Astrocyte (in vitro differentiated cells and primary cell): ENCODE results near the gene HSF4. TPM values are rescaled to one million over a fixed set of nuclear protein-coding genes. Genes with fewer than 3 reads are reported as not detected.
A peak's percentile ranks its signal among the peaks of the same experiment; 100 is the strongest.

Experiments used
- DNase-seq: peaks from one replicate; pipeline ENCODE4 v3.0.0-alpha.2; 2010; ENCODE audit warnings: low read depth
- FAIRE-seq: peaks from 2 replicates; lab custom pipeline; 2011; peaks lifted over from hg19 to GRCh38; lab: Jason Lieb, UNC
- H2AFZ ChIP-seq: 2 replicates; pipeline ENCODE4 v1.6.0; 2012; ENCODE audit warnings: low read depth, low read length, inconsistent platforms
- H3K27ac ChIP-seq: 2 replicates; pipeline ENCODE4 v1.5.1; 2011; ENCODE audit warnings: low read depth, low read length, inconsistent platforms
- H3K27me3 ChIP-seq: 2 replicates; pipeline ENCODE4 v1.6.0; 2011; ENCODE audit warnings: low read length, inconsistent platforms; ENCODE audit not compliant: insufficient read depth
- H3K36me3 ChIP-seq: 2 replicates; pipeline ENCODE4 v1.5.1; 2011; ENCODE audit warnings: low read length, inconsistent platforms; ENCODE audit not compliant: insufficient read depth
- H3K4me1 ChIP-seq: 2 replicates; pipeline ENCODE4 v1.5.1; 2011; ENCODE audit warnings: low read length, inconsistent platforms; ENCODE audit not compliant: insufficient read depth
- H3K4me2 ChIP-seq: 2 replicates; pipeline ENCODE4 v1.6.0; 2012; ENCODE audit warnings: low read length, inconsistent platforms
- H3K4me3 ChIP-seq: 2 replicates; pipeline ENCODE4 v1.5.1; 2011; ENCODE audit warnings: low read depth, mild to moderate bottlenecking, low read length, inconsistent platforms; ENCODE audit not compliant: insufficient read depth
- H3K79me2 ChIP-seq: 2 replicates; pipeline ENCODE4 v1.6.0; 2012; ENCODE audit warnings: mild to moderate bottlenecking, low read length, inconsistent platforms; ENCODE audit not compliant: insufficient read depth
- H3K9ac ChIP-seq: 2 replicates; pipeline ENCODE4 v1.6.0; 2012; ENCODE audit warnings: mild to moderate bottlenecking, low read length, inconsistent platforms
- H3K9me3 ChIP-seq: 2 replicates; pipeline ENCODE4 v1.5.1; 2012; ENCODE audit warnings: low read depth, mild to moderate bottlenecking, low read length, inconsistent platforms; ENCODE audit not compliant: insufficient read depth
- H4K20me1 ChIP-seq: 2 replicates; pipeline ENCODE4 v1.6.0; 2012; ENCODE audit warnings: low read length, inconsistent platforms; ENCODE audit not compliant: insufficient read depth
- H3K27ac Mint-ChIP-seq: one replicate; pipeline ENCODE4 v1.8.0; 2021; ENCODE audit warnings: mild to moderate bottlenecking, mixed read lengths; ENCODE audit not compliant: unreplicated experiment
- H3K27me3 Mint-ChIP-seq: one replicate; pipeline ENCODE4 v1.8.0; 2021; ENCODE audit warnings: low read depth, mixed read lengths; ENCODE audit not compliant: unreplicated experiment
- H3K36me3 Mint-ChIP-seq: one replicate; pipeline ENCODE4 v1.8.0; 2021; ENCODE audit warnings: low read depth, mixed read lengths; ENCODE audit not compliant: unreplicated experiment
- H3K4me1 Mint-ChIP-seq: one replicate; pipeline ENCODE4 v1.8.0; 2021; ENCODE audit warnings: low read depth, mixed read lengths; ENCODE audit not compliant: unreplicated experiment
- H3K4me3 Mint-ChIP-seq: one replicate; pipeline ENCODE4 v1.8.0; 2021; ENCODE audit warnings: mild to moderate bottlenecking, moderate library complexity, mixed read lengths; ENCODE audit not compliant: unreplicated experiment
- H3K9me3 Mint-ChIP-seq: one replicate; pipeline ENCODE4 v1.8.0; 2021; ENCODE audit warnings: mild to moderate bottlenecking, mixed read lengths; ENCODE audit not compliant: unreplicated experiment
- CTCF ChIP-seq: IDR thresholded peaks from 2 replicates; pipeline ENCODE4 v1.5.1; 2011; ENCODE audit warnings: low read depth, mild to moderate bottlenecking, inconsistent platforms, low read length, moderate library complexity; ENCODE audit not compliant: insufficient read depth
- EZH2 ChIP-seq: IDR thresholded peaks from 2 replicates; pipeline ENCODE4 v1.6.1; 2012; ENCODE audit warnings: mild to moderate bottlenecking, low read length, inconsistent platforms; ENCODE audit not compliant: insufficient read depth
- total RNA-seq: library from RNA; stranded (reverse); gene quantifications from 2 replicates; pipeline ENCODE4 v1.2.1, GENCODE V29; 2021

The HSF4 gene
- total RNA-seq, 1 donor from 2014 or later, result 4.5 TPM

GRCh38 chr16:67166110-67166547 is 1.6 kb downstream of the HSF4 start:
- FAIRE-seq (no peak), DNase-seq (no peak)
- H3K27ac Mint-ChIP-seq, result no peak overlapping the region
- TF ChIP-seq EZH2 (no peak), CTCF (no peak)
- peaks cover 10% of the 10 kb centered on the region for H3K4me1 Mint-ChIP-seq
- no peak overlapping the region for H3K4me2 ChIP-seq
- peaks cover 5% of the 10 kb centered on the region for H3K9me3 Mint-ChIP-seq
- H3K27me3 Mint-ChIP-seq, result peaks cover 52% of the 10 kb centered on the region
- peaks cover 31% of the 10 kb centered on the region for H4K20me1 ChIP-seq
- H3K4me3 ChIP-seq, result no peak overlapping the region
- no peaks in the 10 kb centered on the region for H3K79me2 ChIP-seq
- H3K36me3 ChIP-seq, result no peaks in the 10 kb centered on the region
- H3K4me3 Mint-ChIP-seq, result no peak overlapping the region
- peaks cover 2% of the 10 kb centered on the region for H3K36me3 Mint-ChIP-seq
- H3K9me3 ChIP-seq, result no peaks in the 10 kb centered on the region
- H3K27me3 ChIP-seq, result peaks cover 68% of the 10 kb centered on the region
- H3K4me1 ChIP-seq, result peaks cover 29% of the 10 kb centered on the region
- H3K27ac ChIP-seq, result no peak overlapping the region
- H2AFZ ChIP-seq, result no peak overlapping the region
- no peak overlapping the region for H3K9ac ChIP-seq

DNA sequence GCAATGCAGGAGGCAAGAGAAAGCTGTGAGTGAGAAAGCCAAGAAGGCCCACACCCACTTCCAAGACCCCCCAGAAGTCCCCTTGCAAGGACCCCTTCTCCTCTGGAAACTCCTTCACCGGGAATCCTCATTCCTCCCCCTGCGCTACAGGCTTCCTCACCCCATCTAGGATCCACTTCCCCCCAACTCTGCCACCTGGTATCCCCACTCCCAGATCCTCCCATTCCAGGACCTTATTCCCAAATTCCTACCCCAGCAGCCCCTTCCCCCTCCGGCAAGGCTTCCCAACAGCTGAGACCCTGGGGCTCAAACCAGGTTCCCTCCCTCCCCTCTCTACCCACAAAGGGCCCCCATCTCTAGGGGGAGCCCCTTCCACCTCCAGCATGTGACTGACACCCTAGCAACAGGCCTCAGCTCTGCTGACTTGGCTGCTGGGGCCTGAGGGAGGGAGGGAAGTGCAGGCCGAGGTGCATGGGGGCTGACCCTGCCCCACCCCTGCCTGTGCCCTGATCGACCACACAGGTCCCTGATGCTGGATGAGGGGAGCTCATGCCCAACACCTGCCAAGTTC is 2.1 kb downstream of the HSF4 start:
- no peak overlapping the region for H3K27ac ChIP-seq
- H3K36me3 ChIP-seq, result no peaks in the 10 kb centered on the region
- no peaks in the 10 kb centered on the region for H3K79me2 ChIP-seq
- DNase-seq, result no peak
- Mint-ChIP-seq H3K4me3 (no peak overlapping the region), H3K4me1 (peaks cover 16% of the 10 kb centered on the region), H3K36me3 (peaks cover 4% of the 10 kb centered on the region), H3K27ac (no peak overlapping the region), H3K9me3 (peaks cover 5% of the 10 kb centered on the region), H3K27me3 (peaks cover 51% of the 10 kb centered on the region)
- H2AFZ ChIP-seq, result no peak overlapping the region
- TF ChIP-seq CTCF (no peak), EZH2 (peak; percentile 39)
- H3K4me2 ChIP-seq, result no peak overlapping the region
- H3K4me1 ChIP-seq, result peaks cover 34% of the 10 kb centered on the region
- no peak overlapping the region for H3K4me3 ChIP-seq
- no peaks in the 10 kb centered on the region for H3K9me3 ChIP-seq
- peaks cover 63% of the 10 kb centered on the region for H3K27me3 ChIP-seq
- H4K20me1 ChIP-seq, result peaks cover 26% of the 10 kb centered on the region
- FAIRE-seq, result no peak
- no peak overlapping the region for H3K9ac ChIP-seq

DNA sequence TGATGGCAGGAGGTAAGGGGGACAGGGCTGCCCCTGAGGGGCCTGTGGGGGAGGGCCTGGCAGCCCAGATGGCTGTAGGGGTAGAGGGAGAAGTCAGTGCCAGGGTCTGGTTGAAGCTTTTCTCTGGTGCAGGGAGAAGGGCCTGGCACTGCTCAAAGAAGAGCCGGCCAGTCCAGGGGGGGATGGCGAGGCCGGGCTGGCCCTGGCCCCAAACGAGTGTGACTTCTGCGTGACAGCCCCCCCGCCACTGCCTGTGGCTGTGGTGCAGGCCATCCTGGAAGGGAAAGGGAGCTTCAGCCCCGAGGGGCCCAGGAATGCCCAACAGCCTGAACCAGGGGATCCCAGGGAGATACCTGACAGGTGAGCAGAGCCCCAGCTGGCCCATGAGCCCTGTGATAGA is 3.0 kb downstream of the HSF4 start:
- H3K27me3 Mint-ChIP-seq, result peaks cover 44% of the 10 kb centered on the region
- H2AFZ ChIP-seq, result no peak overlapping the region
- no peaks in the 10 kb centered on the region for H3K9me3 Mint-ChIP-seq
- no peak for DNase-seq
- no peak overlapping the region for H3K27ac Mint-ChIP-seq
- H4K20me1 ChIP-seq, result peaks cover 18% of the 10 kb centered on the region
- H3K9ac ChIP-seq, result no peak overlapping the region
- H3K4me3 Mint-ChIP-seq, result no peak overlapping the region
- H3K79me2 ChIP-seq, result no peaks in the 10 kb centered on the region
- H3K4me1 Mint-ChIP-seq, result peaks cover 18% of the 10 kb centered on the region
- H3K9me3 ChIP-seq, result no peaks in the 10 kb centered on the region
- no peak overlapping the region for H3K27ac ChIP-seq
- FAIRE-seq, result no peak
- H3K4me2 ChIP-seq, result no peak overlapping the region
- H3K4me1 ChIP-seq, result peaks cover 31% of the 10 kb centered on the region
- peaks cover 55% of the 10 kb centered on the region for H3K27me3 ChIP-seq
- no peak overlapping the region for H3K4me3 ChIP-seq
- H3K36me3 ChIP-seq, result no peaks in the 10 kb centered on the region
- H3K36me3 Mint-ChIP-seq, result peaks cover 7% of the 10 kb centered on the region
- no peak for TF ChIP-seq CTCF
- no peak for TF ChIP-seq EZH2
